ENCODE measurements around the gene GHDC.
"Not testable (repeated sequence)": the region's sequence is repeated elsewhere in the genome, so short reads cannot be mapped to it uniquely, and the experiment has no call there.

GHDC gene

DNA sequence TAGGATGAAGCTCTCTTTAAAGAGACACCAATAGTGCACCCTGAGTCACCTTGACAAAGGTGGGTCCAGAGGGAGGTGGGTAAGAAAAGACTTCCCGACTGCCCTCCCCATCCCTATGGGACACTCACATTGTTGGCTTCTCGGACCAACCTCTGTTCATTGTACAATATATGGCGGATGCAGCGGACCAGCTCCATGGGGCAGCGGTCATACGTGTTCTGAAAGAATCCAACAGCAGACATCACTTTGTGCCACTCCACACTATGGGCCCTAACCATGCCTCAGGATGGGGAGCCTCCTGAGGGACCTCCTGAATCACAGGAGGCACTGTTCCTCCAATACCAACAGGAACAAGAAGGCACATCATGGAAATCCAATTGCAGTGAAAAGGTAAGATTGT, 30.4 kb upstream of the GHDC start:
- TF ChIP-seq JUND (IDR thresholded peaks at IDR 0.05; ENCODE audit: low read depth), result no peak
- in situ Hi-C loops (cut with HindIII; ENCODE audit: low pct_unique_long_range_greater_than_20kb, low sequenced_read_pairs), result no loop called here
- DNase-seq (ENCODE audit: low read depth in 1 of 2, low spot score in 1 of 2), result no peak

DNA sequence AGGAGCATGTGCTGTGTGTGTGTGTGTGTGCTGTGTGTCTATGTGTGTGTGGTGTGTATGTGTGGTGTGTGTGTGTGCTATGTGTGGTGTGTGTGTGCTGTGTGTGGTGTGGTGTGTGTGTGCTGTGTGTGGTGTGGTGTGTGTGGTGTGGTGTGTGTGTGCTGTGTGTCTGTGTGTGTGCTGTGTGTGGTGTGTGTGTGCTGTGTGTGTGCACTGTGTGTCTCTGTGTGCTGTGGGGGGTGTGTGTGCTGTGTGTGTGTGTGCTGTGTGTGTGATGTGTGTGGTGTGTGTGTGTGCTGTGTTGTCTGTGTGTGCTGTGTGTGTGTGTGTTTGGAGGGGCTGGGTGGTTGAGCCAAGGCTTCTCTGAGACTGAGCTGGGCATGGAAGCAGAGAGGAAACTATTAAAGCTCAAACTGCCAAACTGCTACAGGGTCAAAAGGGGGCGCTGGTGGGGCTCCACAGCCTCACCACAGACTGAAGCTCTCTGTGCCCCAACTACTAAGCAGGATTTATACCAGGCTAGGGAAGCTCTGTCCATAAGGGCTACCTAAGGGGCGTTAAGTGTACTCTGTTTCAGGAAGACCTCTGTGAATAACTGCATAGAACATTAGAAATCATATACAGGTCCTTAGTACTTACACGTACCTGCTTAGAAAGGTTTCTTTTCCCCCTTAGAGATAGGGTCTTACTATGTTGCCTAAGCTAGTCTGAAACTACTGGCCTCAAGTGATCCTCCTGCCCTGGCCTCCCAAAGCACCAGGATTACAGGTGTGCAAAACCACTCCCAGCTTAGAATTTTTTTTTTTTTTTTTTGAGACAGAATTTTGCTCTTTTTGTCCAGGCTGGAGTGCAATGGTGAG, 27.8 kb upstream of the GHDC start:
- peak; percentile 39 to 63 for DNase-seq (ENCODE audit: low read depth in 1 of 2, low spot score in 1 of 2)
- in situ Hi-C loops (cut with HindIII; ENCODE audit: low pct_unique_long_range_greater_than_20kb, low sequenced_read_pairs), result no loop called here
- no peak for TF ChIP-seq JUND (IDR thresholded peaks at IDR 0.05; ENCODE audit: low read depth)

DNA sequence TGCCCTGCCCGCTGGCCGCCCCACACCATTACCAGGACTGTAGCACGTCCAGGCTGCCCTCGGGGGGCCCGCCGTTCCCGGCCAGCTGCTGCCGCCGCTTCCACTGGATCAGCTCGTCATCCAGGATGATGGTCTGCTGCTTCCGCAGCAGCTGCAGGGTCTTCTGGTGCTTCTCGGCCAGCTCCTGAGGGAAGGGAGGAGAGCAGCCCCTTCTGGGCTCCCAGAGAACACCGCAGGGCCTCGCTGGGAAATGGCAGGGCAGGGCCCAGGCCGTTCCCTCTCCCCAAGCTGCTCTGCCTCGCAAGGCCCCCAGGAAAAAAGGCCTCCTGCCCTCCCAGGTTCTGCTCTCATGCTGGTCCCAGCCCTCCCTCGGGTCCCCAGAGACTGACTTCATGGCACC, 25.0 kb upstream of the GHDC start:
- DNase-seq (ENCODE audit: low read depth in 1 of 2, low spot score in 1 of 2); in situ Hi-C loops (cut with HindIII; ENCODE audit: low pct_unique_long_range_greater_than_20kb, low sequenced_read_pairs): not testable (repeated sequence)

DNA sequence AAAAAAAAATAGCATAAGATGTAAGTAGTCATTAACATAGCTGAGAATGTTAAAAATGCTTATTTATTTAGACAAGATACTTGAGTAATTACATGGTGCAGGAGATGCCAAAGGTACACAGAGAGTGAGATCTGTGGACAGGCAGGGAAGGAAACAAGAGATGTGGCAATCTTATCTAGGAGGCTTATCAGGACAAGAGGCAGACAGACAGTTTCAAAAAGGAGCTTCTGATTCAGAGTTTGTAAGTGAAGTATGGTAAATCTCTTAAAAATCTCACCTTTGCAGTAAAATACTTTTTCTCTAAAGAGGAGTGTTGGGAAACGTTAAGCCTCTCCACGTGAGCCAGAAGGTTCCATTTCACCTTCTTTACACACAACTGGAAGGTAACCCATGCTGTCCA, 19.9 kb upstream of the GHDC start:
- no peak for TF ChIP-seq JUND (IDR thresholded peaks at IDR 0.05; ENCODE audit: low read depth)
- in situ Hi-C loops (cut with HindIII; ENCODE audit: low pct_unique_long_range_greater_than_20kb, low sequenced_read_pairs), result no loop called here
- no peak for DNase-seq (ENCODE audit: low read depth in 1 of 2, low spot score in 1 of 2)

DNA sequence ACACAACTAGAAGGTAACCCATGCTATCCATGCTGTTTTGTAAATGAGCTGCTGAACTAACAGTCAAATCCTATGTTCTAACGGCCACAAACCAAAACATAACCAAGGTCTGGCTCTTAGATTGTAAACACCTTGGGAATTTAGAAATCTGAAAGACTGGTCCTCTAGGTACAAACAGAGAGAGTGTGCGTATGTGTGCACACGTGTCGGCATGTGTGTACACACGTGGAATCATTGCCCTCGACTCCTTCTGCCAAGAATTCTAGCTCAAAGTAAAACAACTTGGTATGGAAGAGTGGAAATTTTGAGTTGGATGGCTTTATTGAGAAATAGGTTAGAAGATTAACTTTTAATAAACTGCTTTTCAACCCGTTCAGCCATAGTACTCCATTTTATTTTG, 18.1 kb upstream of the GHDC start:
- no peak for DNase-seq (ENCODE audit: low read depth in 1 of 2, low spot score in 1 of 2)
- in situ Hi-C loops (cut with HindIII; ENCODE audit: low pct_unique_long_range_greater_than_20kb, low sequenced_read_pairs), result no loop called here
- no peak for TF ChIP-seq JUND (IDR thresholded peaks at IDR 0.05; ENCODE audit: low read depth)

DNA sequence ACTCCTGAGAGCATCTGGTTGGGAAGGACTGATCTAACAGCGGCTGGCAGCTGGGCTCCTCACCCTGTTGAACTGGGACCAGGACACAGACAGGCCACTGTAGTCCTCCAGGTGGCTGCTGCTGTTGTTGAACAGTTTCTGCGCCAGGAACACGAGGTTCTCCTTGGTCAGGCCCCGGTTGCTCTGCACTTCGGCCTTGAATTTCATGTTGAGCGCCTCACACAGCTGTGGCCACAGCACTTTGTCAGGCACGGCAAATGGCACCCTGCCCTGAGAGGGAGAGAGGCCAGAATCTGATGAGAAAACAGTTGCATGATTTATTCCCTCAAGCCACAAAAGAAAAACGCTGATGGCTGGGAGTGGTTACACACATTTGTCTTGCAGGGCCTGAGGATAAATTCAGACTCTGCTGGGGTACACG, 17.6 kb upstream of the GHDC start:
- DNase-seq (ENCODE audit: low read depth in 1 of 2, low spot score in 1 of 2); in situ Hi-C loops (cut with HindIII; ENCODE audit: low pct_unique_long_range_greater_than_20kb, low sequenced_read_pairs): not testable (repeated sequence)

DNA sequence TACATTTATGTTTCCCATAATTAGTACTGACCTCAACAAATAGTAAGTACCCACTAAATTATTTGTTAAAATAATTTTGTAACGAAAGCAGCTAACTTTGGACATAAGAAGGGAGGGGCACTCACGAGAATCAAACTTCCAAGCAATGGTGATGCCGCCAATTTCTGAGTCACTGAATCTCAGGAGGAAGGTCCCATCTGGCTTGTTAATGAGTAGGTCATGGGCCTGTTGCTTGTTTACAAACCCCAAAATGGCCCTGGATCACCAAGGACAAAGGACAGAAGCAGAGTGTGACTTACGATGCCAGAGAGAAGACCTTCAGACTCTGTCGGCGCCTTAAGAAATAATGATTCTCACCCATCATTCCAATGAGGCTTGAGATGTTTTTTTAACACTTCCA, 15.8 kb upstream of the GHDC start:
- no peak for DNase-seq (ENCODE audit: low read depth in 1 of 2, low spot score in 1 of 2)
- TF ChIP-seq JUND (IDR thresholded peaks at IDR 0.05; ENCODE audit: low read depth), result no peak
- in situ Hi-C loops (cut with HindIII; ENCODE audit: low pct_unique_long_range_greater_than_20kb, low sequenced_read_pairs), result no loop called here

DNA sequence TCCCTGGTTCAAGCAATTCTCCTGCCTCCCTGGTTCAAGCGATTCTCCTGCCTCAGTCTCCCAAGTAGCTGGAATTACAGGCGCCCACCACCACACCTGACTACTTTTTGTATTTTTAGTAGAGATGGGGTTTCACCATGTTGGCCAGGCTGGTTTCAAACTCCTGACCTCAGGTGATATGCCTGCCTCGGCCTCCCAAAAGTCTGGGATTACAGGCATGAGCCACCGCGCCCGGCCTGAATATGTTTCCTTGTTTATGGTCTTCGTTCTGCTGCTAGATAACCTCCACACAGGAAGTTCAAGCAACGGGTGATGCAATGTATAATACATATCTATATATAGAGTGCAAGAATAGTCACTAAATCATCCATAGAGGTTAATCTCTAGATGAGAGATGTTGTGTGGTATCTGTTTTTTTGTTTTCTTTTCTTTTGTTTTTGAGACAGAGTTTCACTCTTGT, 11.9 kb upstream of the GHDC start:
- in situ Hi-C loops (cut with HindIII; ENCODE audit: low pct_unique_long_range_greater_than_20kb, low sequenced_read_pairs); DNase-seq (ENCODE audit: low read depth in 1 of 2, low spot score in 1 of 2): not testable (repeated sequence)

DNA sequence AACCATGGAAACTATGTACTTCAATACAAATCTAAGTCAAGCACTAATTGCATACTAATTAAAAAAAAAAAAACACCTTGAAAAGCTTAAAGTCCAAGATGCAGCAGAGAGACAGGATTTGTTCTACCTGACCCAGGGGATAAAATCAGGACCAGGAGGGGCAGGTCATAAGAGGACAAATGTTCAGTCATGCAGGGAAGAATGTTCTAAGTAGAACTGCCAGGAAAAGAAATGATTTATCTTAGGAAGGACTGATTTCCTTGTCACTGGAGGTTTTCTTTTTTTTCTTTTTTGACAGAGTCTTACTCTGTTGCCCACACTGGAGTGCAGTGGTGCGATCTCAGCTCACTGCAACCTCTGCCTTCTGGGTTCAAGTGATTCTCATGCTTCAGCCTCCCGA, 9.1 kb upstream of the GHDC start:
- in situ Hi-C loops (cut with HindIII; ENCODE audit: low pct_unique_long_range_greater_than_20kb, low sequenced_read_pairs), result no loop called here
- no peak for DNase-seq (ENCODE audit: low read depth in 1 of 2, low spot score in 1 of 2)
- TF ChIP-seq JUND (IDR thresholded peaks at IDR 0.05; ENCODE audit: low read depth), result no peak

DNA sequence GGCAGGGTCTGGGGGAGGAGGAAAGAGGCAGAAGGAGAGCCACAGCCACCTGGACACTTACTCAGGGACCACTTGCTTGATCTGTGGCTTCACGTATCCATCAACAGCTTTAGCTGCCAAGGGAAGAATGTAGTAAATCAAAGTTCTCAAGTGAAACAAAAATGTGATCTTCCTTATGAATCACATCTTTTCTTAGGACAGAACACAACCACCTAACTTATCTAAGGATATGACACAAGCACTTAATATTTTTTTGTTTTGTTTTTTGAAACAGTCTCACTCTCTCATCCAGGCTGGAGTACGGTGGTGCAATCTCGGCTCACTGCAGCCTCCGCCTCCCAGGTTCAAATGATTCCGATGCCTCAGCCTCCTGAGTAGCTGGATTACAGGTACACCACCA, 8.4 kb upstream of the GHDC start:
- TF ChIP-seq JUND (IDR thresholded peaks at IDR 0.05; ENCODE audit: low read depth), result no peak
- no peak for DNase-seq (ENCODE audit: low read depth in 1 of 2, low spot score in 1 of 2)
- in situ Hi-C loops (cut with HindIII; ENCODE audit: low pct_unique_long_range_greater_than_20kb, low sequenced_read_pairs), result no loop called here

DNA sequence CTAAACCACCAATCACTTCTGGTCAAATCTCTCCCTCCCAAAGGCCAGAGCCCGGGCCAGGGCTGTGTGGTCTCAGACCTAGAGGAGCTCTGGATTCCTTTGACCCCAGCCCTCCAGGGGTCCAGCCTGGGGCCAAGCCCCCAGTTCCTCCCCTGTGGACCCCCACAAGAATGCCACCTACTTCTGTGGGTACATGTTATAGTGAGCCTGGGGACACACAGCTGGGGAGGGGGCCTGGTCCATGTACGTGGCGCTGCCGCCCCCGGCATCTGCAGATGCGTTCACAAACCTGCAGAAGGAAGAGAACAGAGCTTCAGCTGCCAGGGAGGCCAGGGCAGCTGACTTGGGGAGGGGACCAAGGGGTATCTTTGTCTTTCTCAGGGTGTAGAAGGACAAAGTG, 7.9 kb upstream of the GHDC start:
- TF ChIP-seq JUND (IDR thresholded peaks at IDR 0.05; ENCODE audit: low read depth), result no peak
- no peak for DNase-seq (ENCODE audit: low read depth in 1 of 2, low spot score in 1 of 2)
- in situ Hi-C loops (cut with HindIII; ENCODE audit: low pct_unique_long_range_greater_than_20kb, low sequenced_read_pairs), result no loop called here

DNA sequence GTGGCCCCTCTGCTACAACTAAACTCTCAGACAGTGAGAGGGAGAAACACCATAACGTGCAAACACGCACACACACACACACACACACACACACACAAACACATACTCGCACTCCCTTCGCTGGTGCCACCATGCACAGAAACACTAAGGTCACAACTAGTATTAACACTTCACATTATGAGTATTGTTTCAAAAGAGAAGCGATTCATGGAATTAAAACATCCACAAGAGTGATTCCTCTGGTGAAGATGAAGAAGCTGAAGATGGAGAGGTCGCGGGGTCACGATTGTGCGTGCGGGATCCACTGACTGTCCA, 7.1 kb upstream of the GHDC start:
- TF ChIP-seq JUND (IDR thresholded peaks at IDR 0.05; ENCODE audit: low read depth), result no peak
- in situ Hi-C loops (cut with HindIII; ENCODE audit: low pct_unique_long_range_greater_than_20kb, low sequenced_read_pairs), result no loop called here
- no peak for DNase-seq (ENCODE audit: low read depth in 1 of 2, low spot score in 1 of 2)

DNA sequence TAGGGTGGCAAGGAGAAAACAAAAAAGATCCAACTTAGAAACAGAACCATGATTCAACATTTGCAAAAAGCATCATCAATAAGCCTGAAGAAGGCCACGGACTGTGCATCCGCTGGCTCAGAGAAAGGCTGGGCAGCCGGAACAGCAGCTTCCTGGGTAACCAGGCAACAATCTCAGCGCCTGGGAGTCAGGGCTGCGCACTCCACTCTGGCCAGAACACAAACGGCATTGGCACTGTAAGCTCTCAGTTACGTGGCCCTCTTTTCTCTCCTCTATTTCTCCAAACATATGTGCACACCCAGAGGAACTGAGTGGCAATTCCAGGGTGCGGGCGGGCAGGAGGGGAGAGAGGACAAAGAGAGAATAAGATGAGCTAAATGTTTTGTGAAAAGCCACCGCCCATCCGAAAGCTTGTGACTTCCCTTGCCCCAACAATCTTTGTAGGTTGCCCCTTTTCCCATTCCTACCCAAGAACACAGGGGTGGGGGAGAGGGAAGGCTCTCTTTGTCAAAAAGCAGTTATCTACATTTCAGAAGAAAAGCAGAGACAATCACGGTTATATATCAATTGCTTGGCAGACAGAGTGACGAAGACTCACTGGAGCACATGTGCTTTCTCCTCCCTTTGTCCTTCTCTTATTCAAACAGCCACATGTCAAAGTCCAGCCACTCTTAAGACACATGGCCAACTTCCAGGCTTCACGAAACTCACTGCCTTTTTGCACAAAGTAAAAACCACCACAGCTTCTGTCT, 6.6 kb upstream of the GHDC start:
- no peak for DNase-seq (ENCODE audit: low read depth in 1 of 2, low spot score in 1 of 2)
- TF ChIP-seq JUND (IDR thresholded peaks at IDR 0.05; ENCODE audit: low read depth), result no peak
- in situ Hi-C loops (cut with HindIII; ENCODE audit: low pct_unique_long_range_greater_than_20kb, low sequenced_read_pairs), result no loop called here
